DOHH2 (cell line): ENCODE data around the gene MAOA.

Experiments
- H3F3A ChIP-seq: fragments of 200-600 bp; sonication (generic), shearing (Covaris generic); 2 replicates; pipeline ENCODE4 v1.6.0; 2016; ENCODE audit warnings: antibody characterized with exemption, mild to moderate bottlenecking; ENCODE audit not compliant: control insufficient read depth, insufficient read depth
- H3K27ac ChIP-seq: fragments of 200-600 bp; sonication (generic); 2 replicates; pipeline ENCODE4 v1.5.1; 2014; ENCODE audit warnings: low read depth, mild to moderate bottlenecking, low read length, moderate library complexity
- H3K27me3 ChIP-seq: fragments of 200-600 bp; sonication (generic); 2 replicates; pipeline ENCODE4 v1.6.1; 2014; ENCODE audit warnings: mild to moderate bottlenecking, low read length, mixed read lengths; ENCODE audit not compliant: control insufficient read depth
- H3K36me3 ChIP-seq: fragments of 200-600 bp; sonication (generic); 2 replicates; pipeline ENCODE4 v1.6.1; 2014; ENCODE audit warnings: mild to moderate bottlenecking, low read length, moderate library complexity, mixed read lengths; ENCODE audit not compliant: control insufficient read depth
- H3K4me1 ChIP-seq: fragments of 200-600 bp; sonication (generic); 2 replicates; pipeline ENCODE4 v1.6.1; 2014; ENCODE audit warnings: mild to moderate bottlenecking, low read length, mixed read lengths; ENCODE audit not compliant: control insufficient read depth
- H3K4me2 ChIP-seq: fragments of 200-600 bp; sonication (generic); 2 replicates; pipeline ENCODE4 v1.6.0; 2014; ENCODE audit warnings: mild to moderate bottlenecking, low read length, moderate library complexity
- H3K4me3 ChIP-seq: fragments of 200-600 bp; sonication (generic); 2 replicates; pipeline ENCODE4 v1.5.1; 2014; ENCODE audit warnings: mild to moderate bottlenecking, low read length, mixed read lengths
- H3K79me2 ChIP-seq: fragments of 200-600 bp; sonication (generic); 2 replicates; pipeline ENCODE4 v1.6.1; 2014; ENCODE audit warnings: mild to moderate bottlenecking, low read length, mixed read lengths; ENCODE audit not compliant: control insufficient read depth
- H3K9me2 ChIP-seq: fragments of 200-600 bp; sonication (generic); replicated peaks from 2 replicates; pipeline ENCODE4 v1.6.1; 2014; ENCODE audit warnings: mild to moderate bottlenecking, low read length, mixed read lengths; ENCODE audit not compliant: control insufficient read depth
- H3K9me3 ChIP-seq: fragments of 200-600 bp; sonication (generic); 2 replicates; pipeline ENCODE4 v1.6.1; 2014; ENCODE audit warnings: antibody characterized with exemption, low read length, mixed read lengths; ENCODE audit not compliant: control insufficient read depth, insufficient read depth
- H4K20me1 ChIP-seq: fragments of 200-600 bp; sonication (generic); 2 replicates; pipeline ENCODE4 v1.6.0; 2014; ENCODE audit warnings: low read depth, mild to moderate bottlenecking, antibody characterized with exemption, low read length, moderate library complexity; ENCODE audit not compliant: control insufficient read depth, insufficient read depth
- EZH2phosphoT487 ChIP-seq: fragments of 200-600 bp; sonication (generic); IDR thresholded peaks from 2 replicates; pipeline ENCODE4 v1.6.1; 2017; ENCODE audit warnings: borderline replicate concordance, mild to moderate bottlenecking, antibody characterized with exemption, low read length, moderate library complexity, mixed read lengths
- TF ChIP-seq, protein P1 (sequence below): fragments of 200-600 bp; sonication (generic); IDR thresholded peaks from one replicate; pipeline ENCODE4 v1.5.1; 2014; ENCODE audit warnings: antibody characterized with exemption, mild to moderate bottlenecking, low read depth, low read length; ENCODE audit not compliant: poor library complexity, severe bottlenecking

Gene MAOA

GRCh38 chrX:43677993-43678392 lies 21.9 kb downstream of the MAOA start:
- no peak for TF ChIP-seq EZH2phosphoT487
- TF ChIP-seq, protein P1, sequence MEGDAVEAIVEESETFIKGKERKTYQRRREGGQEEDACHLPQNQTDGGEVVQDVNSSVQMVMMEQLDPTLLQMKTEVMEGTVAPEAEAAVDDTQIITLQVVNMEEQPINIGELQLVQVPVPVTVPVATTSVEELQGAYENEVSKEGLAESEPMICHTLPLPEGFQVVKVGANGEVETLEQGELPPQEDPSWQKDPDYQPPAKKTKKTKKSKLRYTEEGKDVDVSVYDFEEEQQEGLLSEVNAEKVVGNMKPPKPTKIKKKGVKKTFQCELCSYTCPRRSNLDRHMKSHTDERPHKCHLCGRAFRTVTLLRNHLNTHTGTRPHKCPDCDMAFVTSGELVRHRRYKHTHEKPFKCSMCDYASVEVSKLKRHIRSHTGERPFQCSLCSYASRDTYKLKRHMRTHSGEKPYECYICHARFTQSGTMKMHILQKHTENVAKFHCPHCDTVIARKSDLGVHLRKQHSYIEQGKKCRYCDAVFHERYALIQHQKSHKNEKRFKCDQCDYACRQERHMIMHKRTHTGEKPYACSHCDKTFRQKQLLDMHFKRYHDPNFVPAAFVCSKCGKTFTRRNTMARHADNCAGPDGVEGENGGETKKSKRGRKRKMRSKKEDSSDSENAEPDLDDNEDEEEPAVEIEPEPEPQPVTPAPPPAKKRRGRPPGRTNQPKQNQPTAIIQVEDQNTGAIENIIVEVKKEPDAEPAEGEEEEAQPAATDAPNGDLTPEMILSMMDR = no peak

DNA sequence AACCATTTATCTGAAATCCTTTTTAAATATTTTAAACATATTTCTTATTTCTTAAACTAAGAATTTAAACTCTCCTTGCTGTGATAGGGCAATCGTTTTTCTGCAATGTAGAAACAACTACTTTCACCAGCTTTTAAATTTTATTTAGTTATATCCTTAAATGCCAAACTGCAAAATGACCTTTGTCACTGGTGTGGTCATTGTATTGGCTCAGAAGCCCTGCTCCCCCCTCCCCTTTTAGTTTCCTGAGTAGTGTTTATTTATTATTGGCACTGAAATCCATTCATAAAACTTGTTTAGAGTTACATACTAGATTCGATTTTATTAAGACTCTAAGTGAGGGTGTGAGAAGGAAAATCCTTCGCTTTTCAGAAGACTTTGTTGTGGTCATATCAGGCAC lies 23.0 kb downstream of the MAOA start:
- H3K4me3 ChIP-seq = no peak overlapping the region
- H3K79me2 ChIP-seq = no peaks in the 10 kb centered on the region
- H4K20me1 ChIP-seq = no peaks in the 10 kb centered on the region
- no peaks in the 10 kb centered on the region for H3K27me3 ChIP-seq
- TF ChIP-seq, protein P1 = no peak
- no peak for TF ChIP-seq EZH2phosphoT487
- no peaks in the 10 kb centered on the region for H3K4me1 ChIP-seq
- H3F3A ChIP-seq = no peaks in the 10 kb centered on the region
- no peaks in the 10 kb centered on the region for H3K9me3 ChIP-seq
- no peak overlapping the region for H3K27ac ChIP-seq
- no peaks in the 10 kb centered on the region for H3K36me3 ChIP-seq
- no peak overlapping the region for H3K4me2 ChIP-seq
- no peaks in the 10 kb centered on the region for H3K9me2 ChIP-seq

More at GRCh38 chrX:43677993-43678392, 21.9 kb downstream of the MAOA start:
- no peaks in the 10 kb centered on the region for H3K27me3 ChIP-seq
- H3K9me2 ChIP-seq = no peaks in the 10 kb centered on the region
- no peaks in the 10 kb centered on the region for H3K79me2 ChIP-seq
- H3K4me1 ChIP-seq = no peaks in the 10 kb centered on the region
- no peak overlapping the region for H3K4me3 ChIP-seq
- no peaks in the 10 kb centered on the region for H4K20me1 ChIP-seq
- no peak overlapping the region for H3K27ac ChIP-seq
- no peaks in the 10 kb centered on the region for H3F3A ChIP-seq
- H3K9me3 ChIP-seq = no peaks in the 10 kb centered on the region
- H3K36me3 ChIP-seq = no peaks in the 10 kb centered on the region
- H3K4me2 ChIP-seq = no peak overlapping the region

DNA sequence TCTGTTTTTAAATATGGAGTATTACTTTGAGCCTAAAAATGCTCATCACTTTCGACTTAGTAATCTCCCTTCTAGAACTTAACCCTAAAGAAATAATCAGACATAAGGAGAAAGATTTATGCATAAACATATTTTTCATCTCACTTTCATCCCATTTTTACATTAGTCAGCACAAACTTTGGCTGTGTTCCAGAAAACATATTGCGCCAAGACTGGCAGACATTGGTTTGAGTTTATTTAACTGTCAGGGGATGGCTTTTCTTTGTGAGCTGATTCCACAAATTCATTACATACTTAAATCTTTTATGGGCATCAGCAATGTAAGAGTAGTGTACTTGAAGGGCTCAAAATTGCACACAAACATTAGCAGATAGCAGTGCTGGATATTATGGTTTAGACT lies 23.7 kb downstream of the MAOA start:
- Histone ChIP-seq H3K9me2 (no peaks in the 10 kb centered on the region), H3K79me2 (no peaks in the 10 kb centered on the region), H3K27ac (no peak overlapping the region), H3K4me1 (no peaks in the 10 kb centered on the region), H3K27me3 (no peaks in the 10 kb centered on the region), H3K4me3 (no peak overlapping the region), H3K9me3 (no peaks in the 10 kb centered on the region), H3F3A (no peaks in the 10 kb centered on the region), H4K20me1 (no peaks in the 10 kb centered on the region), H3K4me2 (no peak overlapping the region), H3K36me3 (no peaks in the 10 kb centered on the region)
- TF ChIP-seq, protein P1 = no peak
- no peak for TF ChIP-seq EZH2phosphoT487

DNA sequence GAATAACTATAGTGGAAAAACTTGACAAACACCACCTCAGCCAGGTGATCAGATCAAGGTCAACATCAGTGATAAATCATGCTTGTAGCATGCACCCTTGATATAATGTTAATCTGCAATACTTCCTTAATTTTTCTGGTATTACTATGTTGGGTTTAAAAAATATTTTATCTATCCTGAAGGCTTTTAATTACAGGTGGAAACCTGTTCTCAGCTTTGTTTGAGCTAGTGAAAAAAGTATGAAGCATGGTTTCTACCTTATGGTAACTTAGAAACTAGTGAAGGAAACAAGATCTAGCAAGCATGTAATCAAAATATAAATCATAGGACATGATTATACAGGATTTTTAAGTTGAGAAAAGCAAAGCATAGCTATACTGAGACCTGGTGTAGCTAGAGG lies 26.6 kb downstream of the MAOA start:
- no peaks in the 10 kb centered on the region for H3K27me3 ChIP-seq
- no peaks in the 10 kb centered on the region for H3K4me1 ChIP-seq
- H4K20me1 ChIP-seq = no peaks in the 10 kb centered on the region
- no peak overlapping the region for H3K27ac ChIP-seq
- H3K36me3 ChIP-seq = no peaks in the 10 kb centered on the region
- no peaks in the 10 kb centered on the region for H3K79me2 ChIP-seq
- no peaks in the 10 kb centered on the region for H3K9me3 ChIP-seq
- no peaks in the 10 kb centered on the region for H3F3A ChIP-seq
- no peak overlapping the region for H3K4me2 ChIP-seq
- TF ChIP-seq, protein P1 = no peak
- no peak for TF ChIP-seq EZH2phosphoT487
- H3K4me3 ChIP-seq = no peak overlapping the region
- no peaks in the 10 kb centered on the region for H3K9me2 ChIP-seq
